Endothelial cell of umbilical vein (primary cell): ENCODE data around the gene CACHD1. TPM values are rescaled to one million over a fixed set of nuclear protein-coding genes. Genes with fewer than 3 reads are reported as not detected.

Experiments
- BruUV-seq: library from RNA; stranded (reverse); fragments of 400-500 nt; replicated peaks from 2 replicates; lab custom pipeline; 2021; lab: Mats Ljungman, UMichigan
- CTCF ChIA-PET: fragments of 300-600, 350-600 bp; sonication (Branson Sonifier 250); formaldehyde crosslinking; loops from one replicate; lab custom pipeline; 2021; ENCODE audit warnings: antibody characterized with exemption, inconsistent platforms; lab: Charles Lee
- POLR2A ChIA-PET: fragments of 300-600, 350-600 bp; sonication (Branson Sonifier 250); formaldehyde crosslinking; loops from one replicate; lab custom pipeline; 2021; ENCODE audit warnings: antibody characterized with exemption, inconsistent platforms; lab: Charles Lee
- DNase-seq: peaks from one replicate; pipeline ENCODE4 v3.0.0-alpha.2; 2011; ENCODE audit warnings: low read depth, low spot score
- FAIRE-seq: peaks from 2 replicates; lab custom pipeline; 2011; peaks lifted over from hg19 to GRCh38; lab: Jason Lieb, UNC
- H2AFZ ChIP-seq: 2 replicates; pipeline ENCODE4 v1.6.0; 2012; ENCODE audit warnings: low read depth, low read length, control low read depth, inconsistent platforms
- H3K27ac ChIP-seq: 2 replicates; pipeline ENCODE4 v1.5.1; 2011; ENCODE audit warnings: low read depth, mild to moderate bottlenecking, control low read depth, low read length, moderate library complexity; ENCODE audit not compliant: insufficient read depth
- H3K27me3 ChIP-seq, 2 experiments: 2 replicates each; pipeline versions ENCODE4 v1.6.0 to v1.6.1; 2011; ENCODE audit warnings: low read length in 2 of 2, mixed read lengths in 1 of 2; ENCODE audit not compliant: control insufficient read depth in 2 of 2, insufficient read depth in 2 of 2
- H3K36me3 ChIP-seq, 2 experiments: 2 replicates in 1 of 2; 3 replicates in 1 of 2; pipeline ENCODE4 v1.5.1; 2011; ENCODE audit warnings: low read length in 2 of 2, mild to moderate bottlenecking in 1 of 2, moderate library complexity in 1 of 2; ENCODE audit not compliant: control insufficient read depth in 2 of 2, insufficient read depth in 2 of 2; ENCODE audit errors: extremely low read depth in 1 of 2
- H3K4me1 ChIP-seq: 3 replicates; pipeline ENCODE4 v1.5.1; 2011; ENCODE audit warnings: mild to moderate bottlenecking, low read length; ENCODE audit not compliant: control insufficient read depth, insufficient read depth; ENCODE audit errors: extremely low read depth
- H3K4me2 ChIP-seq: 2 replicates; pipeline ENCODE4 v1.6.1; 2011; ENCODE audit warnings: low read length, control low read depth, mixed read lengths; ENCODE audit not compliant: insufficient read depth
- H3K4me3 ChIP-seq, 3 experiments: fragments of 200-600 bp in 1 of 3; sonication (generic), shearing (Covaris generic) in 1 of 3; replicated peaks in 1 of 3; 2 replicates each; pipeline ENCODE4 v1.5.1; 2011 to 2016; ENCODE audit warnings: control low read depth in 3 of 3, low read length in 3 of 3, mild to moderate bottlenecking in 2 of 3, inconsistent platforms in 1 of 3, low read depth in 1 of 3, moderate library complexity in 1 of 3; ENCODE audit not compliant: insufficient read depth in 1 of 3
- H3K79me2 ChIP-seq: 2 replicates; pipeline ENCODE4 v1.6.0; 2012; ENCODE audit warnings: low read length, inconsistent platforms; ENCODE audit not compliant: control insufficient read depth, insufficient read depth
- H3K9ac ChIP-seq: replicated peaks from 2 replicates; pipeline ENCODE3; 2011; ENCODE audit warnings: low read length, control low read depth; ENCODE audit not compliant: insufficient read depth; ENCODE audit errors: extremely low read depth
- H3K9me1 ChIP-seq: replicated peaks from 3 replicates; pipeline ENCODE4 v1.6.0; 2011; ENCODE audit warnings: mild to moderate bottlenecking, low read length; ENCODE audit not compliant: control insufficient read depth, insufficient read depth; ENCODE audit errors: extremely low read depth
- H3K9me3 ChIP-seq: replicated peaks from 2 replicates; pipeline ENCODE4 v1.5.1; 2012; ENCODE audit warnings: low read length, inconsistent platforms; ENCODE audit not compliant: control insufficient read depth, insufficient read depth
- H4K20me1 ChIP-seq: replicated peaks from 2 replicates; pipeline ENCODE3; 2011; ENCODE audit warnings: mild to moderate bottlenecking, low read length; ENCODE audit not compliant: control insufficient read depth, insufficient read depth; ENCODE audit errors: extremely low read depth
- CTCF ChIP-seq, 2 donors: IDR thresholded peaks; 1 replicate in 1 of 2; 2 replicates in 1 of 2; pipeline ENCODE4 v1.5.1; 2011; ENCODE audit warnings: low read length in 2 of 2, mild to moderate bottlenecking in 2 of 2, moderate library complexity in 2 of 2, control low read depth in 1 of 2, inconsistent platforms in 1 of 2, low read depth in 1 of 2; ENCODE audit not compliant: insufficient read depth in 1 of 2; ENCODE audit errors: extremely low read depth in 1 of 2
- EZH2 ChIP-seq: IDR thresholded peaks from 2 replicates; pipeline ENCODE4 v1.6.1; 2012; ENCODE audit warnings: borderline replicate concordance, low read depth, mild to moderate bottlenecking, moderate library complexity, low read length, inconsistent platforms; ENCODE audit not compliant: severe bottlenecking
- FOS ChIP-seq: IDR thresholded peaks from 2 replicates; pipeline ENCODE4 v1.6.1; 2011; ENCODE audit warnings: mild to moderate bottlenecking, low read length, moderate library complexity, borderline replicate concordance; ENCODE audit not compliant: insufficient read depth
- GATA2 ChIP-seq: IDR thresholded peaks from 2 replicates; pipeline ENCODE4 v1.7.0; 2011; ENCODE audit warnings: low read depth, mild to moderate bottlenecking, moderate library complexity, mixed read lengths, low read length; ENCODE audit not compliant: insufficient read length, insufficient read depth
- JUN ChIP-seq: IDR thresholded peaks from 2 replicates; pipeline ENCODE4 v1.6.1; 2011; ENCODE audit warnings: borderline replicate concordance, low read depth; ENCODE audit not compliant: insufficient read length, insufficient read depth
- MAX ChIP-seq: IDR thresholded peaks from 2 replicates; pipeline ENCODE4 v1.6.1; 2011; ENCODE audit not compliant: insufficient read depth, insufficient read length
- MYC ChIP-seq: IDR thresholded peaks from one replicate; pipeline ENCODE4 v1.6.1; 2011; ENCODE audit warnings: mild to moderate bottlenecking, low read depth, low read length
- POLR2A ChIP-seq: IDR thresholded peaks from 2 replicates; pipeline ENCODE4 v1.6.1; 2012; ENCODE audit warnings: low read depth, mild to moderate bottlenecking, control low read depth, low read length
- POLR2AphosphoS5 ChIP-seq: IDR thresholded peaks from 2 replicates; pipeline ENCODE4 v1.6.1; 2012; ENCODE audit warnings: low read depth, mild to moderate bottlenecking, control low read depth, low read length, moderate library complexity; ENCODE audit not compliant: insufficient read depth
- dilution Hi-C: fragments of 300-500 bp; cut with MboI; formaldehyde crosslinking; loops from one replicate; pipeline ENCODE4 v1.15.0; 2019; ENCODE audit warnings: low sequenced_read_pairs; ENCODE audit not compliant: extremely low pct_ligation_motif_present
- intact Hi-C: fragments of 100-400 bp; cut with micrococcal nuclease; formaldehyde crosslinking; loops from one replicate; pipeline ENCODE4 v1.10.0; 2022
- polyA plus RNA-seq, 4 experiments: library from polyadenylated mRNA; depleted of rRNA in 3 of 4; stranded (reverse) in 3 of 4; unstranded in 1 of 4; fragments of >200 nt; gene quantifications; 2 replicates each; pipeline versions ENCODE4 v1.2.1 to v1.2.3, GENCODE V29; 2011 to 2012; ENCODE audit warnings: missing spikeins in 1 of 4
- total RNA-seq: library from RNA; stranded (reverse); gene quantifications from 2 replicates; pipeline ENCODE4 v1.2.3, GENCODE V29; 2021

CACHD1 gene
- total and polyA plus RNA-seq, 2 donors (not counting 3 experiments of a cell fraction or from before 2014, with no cell fraction given), result 3.6 to 9.3 TPM

- no peaks in the 10 kb centered on the region for H3K9me1 ChIP-seq
- H3K9me3 ChIP-seq, result no peaks in the 10 kb centered on the region
- H3K4me3 ChIP-seq, result no peak overlapping the region
- H3K9ac ChIP-seq, result no peak overlapping the region
- ChIA-PET CTCF (interaction anchor here (2.0 kb wide), 1 partner anchor 9 kb away, joined by 10 read pairs; no protein-coding TSS in a partner anchor), POLR2A (no interaction called here)
- intact Hi-C loops (no loop called here), dilution Hi-C loops (no loop called here)
- no peak for FAIRE-seq
- H3K27me3 ChIP-seq, result no peaks in the 10 kb centered on the region
- H3K27ac ChIP-seq, result no peak overlapping the region
- no TSS peak for BruUV-seq
- no peaks in the 10 kb centered on the region for H3K79me2 ChIP-seq
- H4K20me1 ChIP-seq, result no peaks in the 10 kb centered on the region
- no peaks in the 10 kb centered on the region for H3K36me3 ChIP-seq
- H2AFZ ChIP-seq, result no peak overlapping the region
- TF ChIP-seq CTCF (IDR thresholded peaks at IDR 0.05; ENCODE audit: extremely low read depth in 1 of 2, insufficient read depth in 1 of 2, low read depth in 1 of 2, low read length in 2 of 2) (no peak), MYC (no peak), JUN (no peak), POLR2A (no peak), MAX (no peak), FOS (no peak), EZH2 (no peak), GATA2 (no peak), POLR2AphosphoS5 (no peak)
- H3K4me2 ChIP-seq, result no peak overlapping the region
- DNase-seq, result no peak
- no peaks in the 10 kb centered on the region for H3K4me1 ChIP-seq
Observed at GRCh38 chr1:64568171-64568450, 98.2 kb downstream of the CACHD1 start.
